22Rv1 (cell line): Measurements from ENCODE around the gene RNF220.

Source experiments
- ZFX ChIP-seq: fragments of 450-650 bp; IDR thresholded peaks from 2 replicates; pipeline ENCODE4 v1.6.1; 2017; ENCODE audit warnings: antibody characterized with exemption, borderline replicate concordance
- TF ChIP-seq, protein P1 (sequence below): fragments of 450-650 bp; IDR thresholded peaks from 2 replicates; pipeline ENCODE4 v1.5.1; 2017; ENCODE audit warnings: mild to moderate bottlenecking

DNA sequence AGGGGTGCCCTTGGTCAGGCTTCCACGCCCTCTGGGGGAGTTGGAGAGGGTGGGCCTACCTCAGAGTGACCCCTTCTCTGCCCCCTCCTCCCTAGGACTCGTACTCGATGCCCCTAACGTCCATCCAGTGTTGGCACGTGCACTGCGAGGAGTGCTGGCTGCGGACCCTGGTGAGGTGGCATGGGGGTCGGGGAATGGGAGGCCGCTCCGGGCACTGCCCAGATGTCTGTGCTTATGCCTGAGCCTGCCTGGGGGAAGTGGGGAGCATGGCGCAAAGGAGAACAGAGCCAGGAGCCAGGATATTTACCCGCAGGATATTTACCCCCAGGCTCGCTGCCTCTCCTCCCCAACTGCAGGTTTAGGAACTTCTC lies 244.7 kb downstream of the RNF220 start:
- TF ChIP-seq, protein P1, sequence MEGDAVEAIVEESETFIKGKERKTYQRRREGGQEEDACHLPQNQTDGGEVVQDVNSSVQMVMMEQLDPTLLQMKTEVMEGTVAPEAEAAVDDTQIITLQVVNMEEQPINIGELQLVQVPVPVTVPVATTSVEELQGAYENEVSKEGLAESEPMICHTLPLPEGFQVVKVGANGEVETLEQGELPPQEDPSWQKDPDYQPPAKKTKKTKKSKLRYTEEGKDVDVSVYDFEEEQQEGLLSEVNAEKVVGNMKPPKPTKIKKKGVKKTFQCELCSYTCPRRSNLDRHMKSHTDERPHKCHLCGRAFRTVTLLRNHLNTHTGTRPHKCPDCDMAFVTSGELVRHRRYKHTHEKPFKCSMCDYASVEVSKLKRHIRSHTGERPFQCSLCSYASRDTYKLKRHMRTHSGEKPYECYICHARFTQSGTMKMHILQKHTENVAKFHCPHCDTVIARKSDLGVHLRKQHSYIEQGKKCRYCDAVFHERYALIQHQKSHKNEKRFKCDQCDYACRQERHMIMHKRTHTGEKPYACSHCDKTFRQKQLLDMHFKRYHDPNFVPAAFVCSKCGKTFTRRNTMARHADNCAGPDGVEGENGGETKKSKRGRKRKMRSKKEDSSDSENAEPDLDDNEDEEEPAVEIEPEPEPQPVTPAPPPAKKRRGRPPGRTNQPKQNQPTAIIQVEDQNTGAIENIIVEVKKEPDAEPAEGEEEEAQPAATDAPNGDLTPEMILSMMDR = no peak
- no peak for TF ChIP-seq ZFX
